ENCODE results near the gene SLC6A13.

DNA sequence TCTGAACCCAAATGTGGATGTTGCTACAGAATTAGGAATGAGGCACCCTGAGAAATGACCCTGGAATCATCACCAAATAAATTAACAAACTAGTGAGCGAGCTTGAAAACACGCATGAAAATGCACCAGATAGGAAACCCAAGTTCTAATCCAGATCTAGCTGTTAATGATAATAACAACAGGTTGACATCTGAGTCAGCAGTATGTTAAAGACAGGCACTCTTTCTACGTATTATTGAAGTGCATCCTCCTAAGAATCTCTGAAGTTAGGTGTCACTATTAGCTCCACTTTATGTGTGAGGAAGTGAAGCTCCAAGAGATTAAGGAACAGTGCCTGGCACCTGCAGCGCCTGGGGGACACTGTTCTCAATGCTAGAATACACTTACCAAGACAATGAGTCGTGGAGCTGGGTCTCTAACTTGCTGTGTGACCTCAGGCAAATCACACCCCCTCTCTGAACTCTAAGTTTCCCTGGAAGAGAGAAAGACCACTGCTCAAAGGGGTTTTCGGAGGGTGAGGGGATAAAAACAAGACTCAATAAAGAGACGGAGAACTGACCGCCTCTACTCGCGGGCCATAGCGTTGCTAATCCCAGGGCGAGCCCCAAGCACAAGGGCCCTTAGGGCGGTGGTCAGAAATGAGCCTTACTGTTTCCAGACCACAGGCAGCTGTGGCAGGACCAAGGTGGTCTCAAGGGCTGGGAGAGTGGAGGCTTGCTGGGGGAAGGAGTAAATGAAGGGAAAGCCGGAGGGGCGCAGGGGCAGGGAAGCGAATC lies 50.8 kb downstream of the SLC6A13 start:
- TF ChIP-seq ZNF274 (IDR thresholded peaks at IDR 0.05; ENCODE audit: borderline replicate concordance, extremely low read depth, low read length) (no peak), CREB1 (IDR thresholded peaks at IDR 0.05) (no peak), JUN (IDR thresholded peaks at IDR 0.05; ENCODE audit: low read depth, low read length) (no peak), YY1 (IDR thresholded peaks at IDR 0.05; ENCODE audit: low read depth, low read length) (no peak), POLR2A (IDR thresholded peaks at IDR 0.05; ENCODE audit: control extremely low read depth in 1 of 2, low read depth in 2 of 2, low read length in 2 of 2) (no peak)
- TF ChIP-seq, protein P1, sequence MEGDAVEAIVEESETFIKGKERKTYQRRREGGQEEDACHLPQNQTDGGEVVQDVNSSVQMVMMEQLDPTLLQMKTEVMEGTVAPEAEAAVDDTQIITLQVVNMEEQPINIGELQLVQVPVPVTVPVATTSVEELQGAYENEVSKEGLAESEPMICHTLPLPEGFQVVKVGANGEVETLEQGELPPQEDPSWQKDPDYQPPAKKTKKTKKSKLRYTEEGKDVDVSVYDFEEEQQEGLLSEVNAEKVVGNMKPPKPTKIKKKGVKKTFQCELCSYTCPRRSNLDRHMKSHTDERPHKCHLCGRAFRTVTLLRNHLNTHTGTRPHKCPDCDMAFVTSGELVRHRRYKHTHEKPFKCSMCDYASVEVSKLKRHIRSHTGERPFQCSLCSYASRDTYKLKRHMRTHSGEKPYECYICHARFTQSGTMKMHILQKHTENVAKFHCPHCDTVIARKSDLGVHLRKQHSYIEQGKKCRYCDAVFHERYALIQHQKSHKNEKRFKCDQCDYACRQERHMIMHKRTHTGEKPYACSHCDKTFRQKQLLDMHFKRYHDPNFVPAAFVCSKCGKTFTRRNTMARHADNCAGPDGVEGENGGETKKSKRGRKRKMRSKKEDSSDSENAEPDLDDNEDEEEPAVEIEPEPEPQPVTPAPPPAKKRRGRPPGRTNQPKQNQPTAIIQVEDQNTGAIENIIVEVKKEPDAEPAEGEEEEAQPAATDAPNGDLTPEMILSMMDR (IDR thresholded peaks at IDR 0.05; ENCODE audit: control extremely low read depth in 1 of 3, insufficient read depth in 1 of 3, low read depth in 1 of 3, low read length in 3 of 3) = no peak
